HG02870 (cell line): ENCODE results near the gene RABL6.
A peak's percentile ranks its signal among the peaks of the same experiment; 100 is the strongest.

ENCODE experiments used
- ATAC-seq: cut with Tn5 transposase; IDR thresholded peaks from one replicate; pipeline ENCODE4 v1.9.1; 2021; ENCODE audit warnings: mild to moderate bottlenecking, moderate library complexity; ENCODE audit not compliant: unreplicated experiment

RABL6 gene

DNA sequence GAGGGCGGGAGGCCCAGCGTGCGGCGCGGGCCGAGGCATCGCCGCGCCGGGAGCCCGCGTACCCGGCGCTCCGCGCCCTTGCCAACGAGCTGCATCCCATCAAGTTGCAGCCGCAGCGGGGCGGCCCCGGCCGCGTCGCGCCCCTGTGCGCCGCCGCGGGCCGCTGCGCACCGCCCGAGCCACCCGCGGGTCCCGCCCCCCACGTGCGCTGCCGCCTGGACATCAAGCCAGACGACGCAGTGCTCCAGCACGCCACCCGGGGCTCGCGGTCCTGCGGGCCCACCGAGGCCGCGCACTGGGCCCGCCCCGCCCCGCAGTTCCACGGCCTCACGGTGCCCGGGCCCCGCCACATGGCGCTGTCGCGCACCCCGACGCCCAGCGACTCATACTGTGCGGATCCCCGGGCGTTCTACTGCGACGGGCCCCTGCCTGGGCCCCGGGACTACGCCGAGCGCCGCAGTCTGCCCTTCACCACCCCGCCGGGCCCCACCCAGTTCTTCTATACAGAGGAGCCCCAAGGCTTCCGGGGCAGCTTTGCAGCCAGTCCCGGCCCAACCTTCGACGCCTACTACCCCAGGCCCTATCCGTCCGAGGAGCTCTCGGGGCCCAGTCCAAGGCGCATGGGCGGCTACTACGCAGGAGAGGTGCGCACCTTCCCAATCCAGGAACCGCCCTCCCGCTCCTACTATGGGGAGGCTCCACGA lies 37.2 kb downstream of the RABL6 start:
- no peak for ATAC-seq

DNA sequence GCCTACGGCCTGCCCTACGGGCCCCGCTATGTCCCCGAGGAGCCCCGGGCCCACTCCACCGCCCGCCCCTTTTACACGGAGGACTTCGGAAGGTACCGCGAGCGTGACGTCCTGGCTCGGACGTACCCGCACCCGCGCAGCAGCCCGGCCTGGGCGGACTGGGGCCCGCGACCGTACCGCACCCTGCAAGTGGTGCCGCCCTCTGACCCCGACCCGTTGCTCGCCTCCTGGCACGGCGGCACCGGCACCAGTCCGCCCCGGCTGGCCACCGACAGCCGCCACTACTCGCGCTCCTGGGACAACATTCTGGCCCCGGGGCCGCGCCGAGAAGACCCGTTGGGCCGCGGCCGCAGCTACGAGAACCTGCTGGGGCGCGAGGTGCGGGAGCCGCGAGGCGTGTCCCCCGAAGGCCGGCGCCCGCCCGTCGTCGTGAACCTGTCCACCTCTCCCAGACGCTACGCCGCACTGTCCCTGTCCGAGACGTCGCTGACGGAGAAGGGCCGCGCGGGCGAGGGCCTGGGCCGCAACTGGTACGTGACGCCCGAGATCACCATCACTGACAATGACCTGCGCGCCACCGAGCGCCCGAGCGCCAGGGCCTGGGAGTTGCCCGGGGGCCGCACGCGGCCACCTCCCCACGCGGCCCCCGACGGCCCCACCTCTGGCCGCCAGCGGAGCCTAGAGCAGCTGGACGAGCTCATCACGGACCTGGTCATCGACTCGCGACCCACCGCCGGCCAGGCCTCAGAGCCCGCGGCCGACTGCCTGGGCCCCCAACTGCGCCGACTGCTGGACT lies 37.9 kb downstream of the RABL6 start:
- no peak for ATAC-seq

GRCh38 chr9:136846376-136847087 lies 38.8 kb downstream of the RABL6 start:
- ATAC-seq = no peak

GRCh38 chr9:136847088-136847825 lies 39.5 kb downstream of the RABL6 start:
- ATAC-seq = no peak

GRCh38 chr9:136847826-136848392 lies 40.2 kb downstream of the RABL6 start:
- ATAC-seq = no peak

DNA sequence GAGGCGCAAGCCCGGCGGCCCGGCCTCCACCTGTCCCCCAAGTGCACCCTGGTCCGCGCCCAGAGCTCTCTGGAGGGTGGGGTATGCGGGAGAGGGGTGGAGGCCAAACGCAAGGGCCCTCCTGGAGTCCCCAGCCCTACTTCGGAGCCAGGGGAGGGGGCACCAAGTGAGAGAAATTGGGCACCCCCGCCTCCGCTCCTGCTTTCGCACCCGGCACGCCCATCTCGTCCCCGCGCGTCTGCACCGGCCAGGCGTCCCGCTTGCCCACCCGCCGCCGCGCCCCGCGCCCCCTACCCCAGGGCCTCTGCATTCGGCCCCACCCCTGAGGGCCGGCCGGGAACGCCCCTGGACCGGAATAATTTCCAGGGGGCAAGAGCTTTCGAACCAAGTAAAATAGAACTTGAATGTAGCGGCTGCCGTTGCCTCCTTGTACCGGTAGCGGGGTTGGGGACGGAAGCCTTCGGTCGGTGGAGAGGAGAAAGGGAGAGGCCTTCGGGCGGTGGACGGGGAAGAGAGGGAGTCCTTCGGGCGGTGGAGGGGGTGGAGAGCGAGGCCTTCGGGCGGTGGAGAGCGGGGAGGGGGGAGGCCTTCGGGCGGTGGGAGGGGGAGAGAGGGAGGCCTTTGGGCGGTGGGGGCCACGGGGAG lies 40.8 kb downstream of the RABL6 start:
- no peak for ATAC-seq

GRCh38 chr9:136849038-136849959 lies 41.6 kb downstream of the RABL6 start, which contains the start of gene PHPT1:
TSS of gene PHPT1 (plus strand) at chr9:136849409. CDS start at chr9:136849431, 22 bp downstream.
- peak; percentile 75 for ATAC-seq

GRCh38 chr9:136849960-136850865 lies 42.5 kb downstream of the RABL6 start:
- no peak for ATAC-seq

- ATAC-seq = no peak
Observed at GRCh38 chr9:136850866-136851775, 43.4 kb downstream of the RABL6 start.

GRCh38 chr9:136851941-136852663 lies 44.4 kb downstream of the RABL6 start, which contains the start of gene MAMDC4:
TSS of gene MAMDC4 (plus strand) at chr9:136852346. CDS start at chr9:136852417, 71 bp downstream.
- no peak for ATAC-seq

DNA sequence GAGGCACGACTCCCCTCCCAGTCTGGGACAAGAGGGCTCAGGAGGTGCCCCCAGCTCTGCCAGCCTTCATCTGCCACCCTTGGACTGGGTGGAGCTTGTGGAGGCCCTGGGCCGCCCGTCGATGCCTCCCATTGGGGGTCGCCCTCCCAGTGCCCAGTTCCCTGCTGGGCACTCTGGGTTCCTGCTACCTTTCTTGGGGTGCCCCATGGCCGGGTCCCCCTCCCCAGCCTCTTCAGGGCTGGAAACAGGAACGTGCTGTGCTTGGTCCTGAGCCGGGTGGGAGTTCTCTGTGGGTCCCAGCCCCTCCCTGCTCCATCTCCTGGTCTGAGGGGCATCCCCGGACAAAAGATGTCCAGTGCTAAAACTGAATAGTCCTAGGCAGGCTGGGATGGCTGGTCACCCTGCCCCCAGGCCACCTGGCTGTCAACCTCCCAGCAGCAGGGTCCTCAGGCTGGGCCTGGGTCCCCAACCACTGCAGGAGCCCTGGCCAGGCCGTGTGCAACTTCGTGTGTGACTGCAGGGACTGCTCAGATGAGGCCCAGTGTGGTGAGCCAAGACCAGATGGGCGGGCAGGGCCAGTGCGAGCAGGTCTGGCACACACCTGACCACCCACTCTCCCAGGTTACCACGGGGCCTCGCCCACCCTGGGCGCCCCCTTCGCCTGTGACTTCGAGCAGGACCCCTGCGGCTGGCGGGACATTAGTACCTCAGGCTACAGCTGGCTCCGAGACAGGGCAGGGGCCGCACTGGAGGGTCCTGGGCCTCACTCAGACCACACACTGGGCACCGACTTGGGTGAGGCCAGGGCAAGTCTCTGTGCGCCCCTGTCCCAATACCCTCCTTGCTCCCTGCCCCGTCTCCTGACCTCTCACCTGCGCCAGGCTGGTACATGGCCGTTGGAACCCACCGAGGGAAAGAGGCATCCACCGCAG lies 45.2 kb downstream of the RABL6 start:
- ATAC-seq = no peak

GRCh38 chr9:136853596-136854112 lies 45.9 kb downstream of the RABL6 start:
- ATAC-seq = no peak

- ATAC-seq = no peak
Observed at GRCh38 chr9:136854113-136854841, 46.5 kb downstream of the RABL6 start.

DNA sequence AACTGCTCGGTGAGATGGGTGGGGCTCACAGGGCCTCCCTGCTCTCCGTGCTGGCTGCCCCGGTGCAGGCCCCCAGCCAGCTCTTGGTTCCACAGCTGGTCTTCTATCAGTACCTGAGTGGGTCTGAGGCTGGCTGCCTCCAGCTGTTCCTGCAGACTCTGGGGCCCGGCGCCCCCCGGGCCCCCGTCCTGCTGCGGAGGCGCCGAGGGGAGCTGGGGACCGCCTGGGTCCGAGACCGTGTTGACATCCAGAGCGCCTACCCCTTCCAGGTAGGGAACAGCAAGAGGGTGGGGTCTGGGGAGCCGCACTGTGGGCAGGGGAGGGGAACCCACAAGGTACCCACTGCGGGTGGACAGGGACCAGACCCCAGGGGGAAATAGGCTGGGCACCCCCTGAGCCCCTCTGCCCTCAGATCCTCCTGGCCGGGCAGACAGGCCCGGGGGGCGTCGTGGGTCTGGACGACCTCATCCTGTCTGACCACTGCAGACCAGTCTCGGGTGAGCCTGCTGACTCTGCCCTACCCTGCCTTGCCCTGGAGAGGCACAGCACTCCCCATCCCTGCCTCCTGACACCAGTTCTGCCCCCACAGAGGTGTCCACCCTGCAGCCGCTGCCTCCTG lies 47.2 kb downstream of the RABL6 start:
- no peak for ATAC-seq
